GM23338 (cell line): ENCODE measurements around the gene LMOD1. TPM values are rescaled to one million over a fixed set of nuclear protein-coding genes. Genes with fewer than 3 reads are reported as not detected.

Experiments used
- ATAC-seq: fragments of 200-7000 bp; cut with Tn5 transposase; 3 replicates; pipeline ENCODE4 v1.9.1; 2020
- DNase-seq: peaks from one replicate; pipeline ENCODE4 v3.0.0-alpha.2; 2015; ENCODE audit warnings: low spot score
- H2AFZ ChIP-seq: fragments of 200-600 bp; sonication (generic); 2 replicates; pipeline ENCODE4 v1.8.0; 2016; ENCODE audit warnings: antibody characterized with exemption, mild to moderate bottlenecking, moderate library complexity
- H3F3A ChIP-seq: fragments of 200-600 bp; sonication (generic); replicated peaks from 2 replicates; pipeline ENCODE4 v1.8.0; 2017; ENCODE audit warnings: antibody characterized with exemption, mixed run types, low read depth
- H3K27ac ChIP-seq: fragments of 200-600 bp; sonication (generic); 2 replicates; pipeline ENCODE4 v1.6.1; 2016; ENCODE audit warnings: low read depth
- H3K27me3 ChIP-seq: fragments of 200-600 bp; sonication (generic); 2 replicates; pipeline ENCODE4 v1.8.0; 2016; ENCODE audit warnings: mild to moderate bottlenecking, mixed run types, moderate library complexity; ENCODE audit not compliant: insufficient read depth
- H3K36me3 ChIP-seq: fragments of 200-600 bp; sonication (generic); 2 replicates; pipeline ENCODE4 v1.8.0; 2016; ENCODE audit warnings: mild to moderate bottlenecking; ENCODE audit not compliant: insufficient read depth
- H3K4me1 ChIP-seq: fragments of 200-600 bp; sonication (generic); 2 replicates; pipeline ENCODE4 v1.8.0; 2016; ENCODE audit warnings: mild to moderate bottlenecking, moderate library complexity; ENCODE audit not compliant: insufficient read depth
- H3K4me2 ChIP-seq: fragments of 200-600 bp; sonication (generic); 2 replicates; pipeline ENCODE4 v1.7.1; 2017; ENCODE audit warnings: mixed run types
- H3K4me3 ChIP-seq: fragments of 200-600 bp; sonication (generic); 2 replicates; pipeline ENCODE4 v1.6.1; 2016; ENCODE audit warnings: mixed run types
- H3K79me2 ChIP-seq: fragments of 200-600 bp; sonication (generic); replicated peaks from 2 replicates; pipeline ENCODE4 v1.8.0; 2017; ENCODE audit warnings: mild to moderate bottlenecking; ENCODE audit not compliant: insufficient read depth
- H3K9me2 ChIP-seq: fragments of 200-600 bp; sonication (generic); 2 replicates; pipeline ENCODE4 v1.8.0; 2017; ENCODE audit not compliant: insufficient read depth
- H4K20me1 ChIP-seq: fragments of 200-600 bp; sonication (generic); replicated peaks from 2 replicates; pipeline ENCODE4 v1.8.0; 2017; ENCODE audit warnings: mild to moderate bottlenecking; ENCODE audit not compliant: insufficient read depth
- H3K27ac Mint-ChIP-seq: 2 replicates; pipeline ENCODE4 v1.8.0; 2020; ENCODE audit warnings: inconsistent platforms, mild to moderate bottlenecking, moderate library complexity, mixed read lengths
- H3K27me3 Mint-ChIP-seq: 3 replicates; pipeline ENCODE4 v1.8.0; 2022; ENCODE audit warnings: low read depth, mild to moderate bottlenecking, moderate library complexity, mixed read lengths, inconsistent platforms; ENCODE audit not compliant: insufficient read depth, poor library complexity
- H3K36me3 Mint-ChIP-seq: 3 replicates; pipeline ENCODE4 v1.8.0; 2021; ENCODE audit warnings: low read depth, mild to moderate bottlenecking, inconsistent platforms, moderate library complexity, mixed read lengths
- H3K4me1 Mint-ChIP-seq: 3 replicates; pipeline ENCODE4 v1.8.0; 2020; ENCODE audit warnings: mild to moderate bottlenecking, inconsistent platforms, mixed read lengths
- H3K4me3 Mint-ChIP-seq: 3 replicates; pipeline ENCODE4 v1.8.0; 2021; ENCODE audit warnings: moderate library complexity, mild to moderate bottlenecking, inconsistent platforms, mixed read lengths
- H3K9me3 Mint-ChIP-seq: 3 replicates; pipeline ENCODE4 v1.8.0; 2020; ENCODE audit warnings: moderate library complexity, mild to moderate bottlenecking, inconsistent platforms, mixed read lengths
- CREB1 ChIP-seq: fragments of 250-450 bp; sonication (Bioruptor Pico); IDR thresholded peaks from 2 replicates; pipeline ENCODE4 v1.5.0; 2020; ENCODE audit warnings: low read depth, mild to moderate bottlenecking, moderate library complexity
- ETS1 ChIP-seq: IDR thresholded peaks from 2 replicates; pipeline ENCODE4 v1.6.1; 2016; ENCODE audit warnings: antibody characterized with exemption
- EZH2phosphoT487 ChIP-seq: fragments of 200-600 bp; sonication (generic); IDR thresholded peaks from one replicate; pipeline ENCODE4 v1.8.1; 2018; ENCODE audit warnings: antibody characterized with exemption; ENCODE audit not compliant: unreplicated experiment
- JUNB ChIP-seq: IDR thresholded peaks from one replicate; pipeline ENCODE4 v1.6.1; 2016; ENCODE audit warnings: antibody characterized with exemption; ENCODE audit not compliant: unreplicated experiment
- POLR2AphosphoS5 ChIP-seq: IDR thresholded peaks from 2 replicates; pipeline ENCODE4 v1.6.1; 2016; ENCODE audit warnings: antibody characterized with exemption, low read depth
- ZNF114 ChIP-seq: fragments of 250-450 bp; sonication (Bioruptor Pico); IDR thresholded peaks from 2 replicates; pipeline ENCODE4 v1.5.0; 2020; ENCODE audit warnings: mild to moderate bottlenecking, moderate library complexity
- ZNF462 ChIP-seq: fragments of 250-450 bp; sonication (Bioruptor Pico); IDR thresholded peaks from 2 replicates; pipeline ENCODE4 v1.5.0; 2020; ENCODE audit warnings: mild to moderate bottlenecking, moderate library complexity
- polyA plus RNA-seq: library from polyadenylated mRNA; unstranded; fragments of >200 nt; fragmentation: Nextera tagmentation; extraction: Ambion mirVana; gene quantifications from 2 replicates; pipeline ENCODE4 v1.2.1, GENCODE V29; 2016
- total RNA-seq: library from RNA; depleted of rRNA; stranded (reverse); fragments of >200 nt; shearing (Covaris generic); gene quantifications from 2 replicates; pipeline ENCODE4 v1.2.3, GENCODE V29; 2014

Gene LMOD1
- total and polyA plus RNA-seq, 2 experiments from 2014 or later = 0.74 to 1.7 TPM

GRCh38 chr1:201886103-201886885 lies 60.1 kb downstream of the LMOD1 start (continued):
- TF ChIP-seq ZNF462 (no peak), CREB1 (no peak), POLR2AphosphoS5 (no peak), JUNB (no peak)

- no peak overlapping the region for H2AFZ ChIP-seq
- no peaks in the 10 kb centered on the region for H3K36me3 ChIP-seq
- Mint-ChIP-seq H3K4me1 (peaks cover 33% of the 10 kb centered on the region), H3K27ac (peak overlapping the region; percentile 42; the same call in 1 of the 2 replicates), H3K27me3 (peaks cover 15% of the 10 kb centered on the region), H3K36me3 (no peaks in the 10 kb centered on the region), H3K9me3 (no peaks in the 10 kb centered on the region; the same call in 2 of the 3 replicates), H3K4me3 (no peak overlapping the region)
- ATAC-seq (no peak; the same call in 2 of the 3 replicates), DNase-seq (no peak)
- no peak overlapping the region for H3K4me2 ChIP-seq
- H4K20me1 ChIP-seq = no peaks in the 10 kb centered on the region
- H3K27ac ChIP-seq = no peak overlapping the region
- H3K4me1 ChIP-seq = peaks cover 10% of the 10 kb centered on the region
- 0 out of 2 replicates have a peak, but pooled peaks cover 6% of the 10 kb centered on the region for H3F3A ChIP-seq
- no peaks in the 10 kb centered on the region for H3K9me2 ChIP-seq
- H3K79me2 ChIP-seq = no peaks in the 10 kb centered on the region
- H3K27me3 ChIP-seq = peaks cover 26% of the 10 kb centered on the region
- H3K4me3 ChIP-seq = no peak overlapping the region
- TF ChIP-seq ZNF462 = no peak
- no peak for TF ChIP-seq ETS1
- TF ChIP-seq ZNF114 (CRISPR knock-in tag) = no peak
- TF ChIP-seq EZH2phosphoT487 = no peak
- no peak for TF ChIP-seq CREB1
Observed at GRCh38 chr1:201885531-201886075, 60.7 kb downstream of the LMOD1 start.
